NCI-H524 (cell line): ENCODE measurements around the gene CREBL2.

Experiments used
- DNase-seq, 2 experiments: peaks; one replicate each; lab custom pipeline; 2025; lab: John Stamatoyannopoulos, UW

The CREBL2 gene

GRCh38 chr12:12676605-12677004 is 64.9 kb downstream of the CREBL2 start:
- DNase-seq, result no peak

DNA sequence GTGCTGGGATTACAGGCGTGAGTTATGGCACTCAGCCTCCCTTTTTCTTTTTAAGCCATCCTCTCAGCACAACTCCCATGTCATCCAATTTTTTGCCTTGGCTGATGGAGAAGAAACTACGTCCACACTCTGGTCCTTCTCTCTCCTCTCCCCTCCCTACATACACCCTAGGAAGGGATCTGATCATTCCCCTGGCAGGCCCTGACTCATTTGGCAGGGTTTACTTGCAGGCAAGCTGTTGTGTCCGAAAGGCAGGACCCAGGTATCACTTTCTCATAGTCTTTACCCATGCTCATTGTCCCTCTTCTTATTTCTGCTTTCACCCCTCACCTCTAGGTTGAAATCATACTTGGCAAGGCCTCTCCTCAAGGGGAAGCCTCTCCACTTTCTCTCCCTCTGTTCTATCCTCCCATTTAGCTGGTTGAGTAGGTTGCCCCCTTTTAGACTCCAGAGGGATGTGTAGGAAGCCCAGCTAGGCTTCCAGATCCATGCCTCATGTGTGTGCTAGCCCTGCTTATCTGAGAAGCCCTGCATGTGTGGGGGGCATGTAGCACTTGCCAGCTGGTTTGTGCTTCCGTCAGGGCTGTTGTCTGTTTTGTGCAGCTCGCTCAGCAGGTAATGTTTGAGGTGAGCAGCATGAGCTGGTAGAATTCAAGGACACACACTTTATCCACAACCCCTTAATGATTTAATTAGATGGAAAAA is 69.5 kb downstream of the CREBL2 start:
- no peak for DNase-seq

DNA sequence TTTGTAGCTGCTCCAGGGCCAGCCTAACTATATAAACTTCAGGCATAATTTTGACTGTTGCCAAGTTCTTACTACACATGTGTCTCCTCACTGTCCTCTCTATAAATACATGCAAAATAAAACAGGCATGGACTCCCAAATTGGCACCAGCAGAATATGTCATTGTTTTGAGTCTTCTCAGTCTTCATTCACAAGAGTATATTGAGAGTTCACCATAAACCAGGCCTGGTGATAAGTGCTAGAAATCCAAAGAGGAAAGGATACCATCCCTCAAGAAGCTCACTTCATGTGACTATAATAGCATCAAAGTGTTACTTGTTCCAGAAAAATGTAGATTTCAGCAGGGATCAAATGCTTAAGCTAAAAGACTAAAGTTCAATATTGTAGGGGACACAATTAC is 70.6 kb downstream of the CREBL2 start:
- no peak for DNase-seq

GRCh38 chr12:12683136-12683697 is 71.5 kb downstream of the CREBL2 start:
- DNase-seq, result no peak

DNA sequence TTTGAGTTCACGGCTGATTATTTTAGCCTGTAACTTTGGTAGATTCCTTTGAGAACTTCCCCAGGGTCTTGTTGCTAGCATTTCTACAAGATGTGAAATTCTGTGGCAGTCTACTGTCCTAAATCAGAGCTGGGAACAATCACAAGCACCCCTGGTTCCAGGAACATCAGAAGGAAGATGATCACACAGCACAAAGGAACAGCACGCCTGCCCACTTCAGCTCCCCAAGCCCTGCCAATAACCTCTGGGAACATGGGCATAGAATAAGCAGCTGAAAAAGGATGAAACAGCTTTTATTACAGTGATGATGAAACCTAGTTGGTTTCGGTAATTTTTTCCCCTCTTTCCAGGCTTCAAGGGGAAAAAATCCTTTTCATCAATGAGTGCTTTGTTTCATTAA is 72.0 kb downstream of the CREBL2 start:
- peak in 1 of 2 experiments; percentile 13 for DNase-seq

GRCh38 chr12:12684375-12685106 is 72.9 kb downstream of the CREBL2 start:
- peak; percentile 95 for DNase-seq

DNA sequence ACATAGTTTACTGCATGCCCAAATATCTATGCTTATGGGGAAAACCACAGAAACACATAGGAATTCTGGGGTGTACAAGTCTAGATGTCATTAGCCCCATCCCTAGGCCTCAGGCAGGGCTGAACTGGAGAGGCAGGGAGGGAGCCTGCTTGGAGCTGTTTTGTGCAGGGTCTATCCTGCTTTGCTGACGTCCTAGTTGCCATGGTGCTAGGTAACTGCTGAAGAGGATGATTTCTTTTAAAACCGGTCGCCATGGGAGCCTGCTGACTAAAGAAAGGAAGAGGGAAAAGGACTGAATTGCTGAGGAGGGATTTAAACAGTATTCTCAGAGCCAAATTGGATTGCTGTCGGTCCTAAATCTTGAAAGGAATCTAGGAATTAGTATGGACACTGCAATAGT is 73.6 kb downstream of the CREBL2 start:
- peak in 1 of 2 experiments; percentile 30 for DNase-seq

DNA sequence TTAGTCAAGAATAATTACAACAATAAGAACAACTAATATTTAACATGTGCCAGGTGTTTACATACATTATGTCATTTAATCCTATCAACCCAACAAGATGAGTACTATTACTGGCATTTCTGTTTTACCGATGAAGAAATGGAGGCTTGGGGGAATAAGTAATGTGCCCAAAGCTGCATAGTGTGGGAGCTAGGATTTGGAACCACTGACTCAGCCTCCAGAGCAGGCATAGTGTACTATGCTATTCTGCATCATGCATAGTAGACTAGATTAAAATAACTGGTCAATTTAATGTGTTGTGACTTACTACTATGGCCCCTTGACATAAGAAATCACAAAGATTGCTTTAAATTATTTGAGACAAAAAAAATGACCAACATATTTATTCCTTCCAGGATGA is 74.8 kb downstream of the CREBL2 start:
- no peak for DNase-seq

- DNase-seq, result no peak
Observed at GRCh38 chr12:12686925-12687324, 75.2 kb downstream of the CREBL2 start.

GRCh38 chr12:12689647-12690300 is 78.1 kb downstream of the CREBL2 start:
- no peak for DNase-seq

DNA sequence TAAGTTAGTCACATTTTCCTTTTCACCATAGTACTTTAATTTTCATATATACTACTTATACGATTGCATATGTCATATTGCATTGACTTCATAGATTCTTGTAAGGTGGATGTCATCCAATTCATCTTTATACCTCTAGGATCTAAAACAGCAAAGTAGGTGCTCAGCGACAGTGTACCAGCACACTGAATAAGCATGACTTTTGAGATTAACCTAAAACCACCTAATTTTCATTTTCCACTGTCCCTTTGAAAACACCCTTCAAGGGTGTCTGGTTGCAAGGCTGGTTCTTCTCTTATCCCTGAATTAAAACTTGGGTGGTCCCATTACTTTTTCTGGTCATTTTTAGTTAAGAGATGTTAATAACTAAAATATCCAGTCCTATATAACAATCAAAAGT is 79.9 kb downstream of the CREBL2 start:
- DNase-seq, result no peak

GRCh38 chr12:12693111-12693671 is 81.5 kb downstream of the CREBL2 start:
- DNase-seq, result no peak
